WI38 (cell line): ENCODE measurements around the gene HGD.

Experiments
- H3K4me3 ChIP-seq: 2 replicates; pipeline ENCODE4 v1.5.1; 2011; ENCODE audit warnings: low read depth, mild to moderate bottlenecking, control low read depth, low read length
- CTCF ChIP-seq: IDR thresholded peaks from 2 replicates; pipeline ENCODE4 v1.5.1; 2012; ENCODE audit warnings: low read depth, mild to moderate bottlenecking, control low read depth, low read length

The HGD gene

GRCh38 chr3:120659834-120660233 is 22.2 kb downstream of the HGD start:
- no peak overlapping the region for H3K4me3 ChIP-seq
- TF ChIP-seq CTCF: no peak

- no peak overlapping the region for H3K4me3 ChIP-seq
- TF ChIP-seq CTCF: no peak
Measured at GRCh38 chr3:120659285-120659684, 22.8 kb downstream of the HGD start.

GRCh38 chr3:120652896-120653545 is 29.0 kb downstream of the HGD start:
- TF ChIP-seq CTCF: no peak
- H3K4me3 ChIP-seq: no peak overlapping the region

GRCh38 chr3:120652281-120652680 is 29.8 kb downstream of the HGD start:
- no peak overlapping the region for H3K4me3 ChIP-seq
- no peak for TF ChIP-seq CTCF

GRCh38 chr3:120650311-120650710 is 31.7 kb downstream of the HGD start:
- TF ChIP-seq CTCF: no peak

GRCh38 chr3:120649830-120650233 is 32.2 kb downstream of the HGD start:
- H3K4me3 ChIP-seq: no peak overlapping the region
- no peak for TF ChIP-seq CTCF

More at GRCh38 chr3:120650311-120650710, 31.7 kb downstream of the HGD start:
- no peak overlapping the region for H3K4me3 ChIP-seq

- no peak for TF ChIP-seq CTCF
- H3K4me3 ChIP-seq: no peak overlapping the region
Measured at GRCh38 chr3:120648290-120648689, 33.7 kb downstream of the HGD start.
